ENCODE results near the gene GOT1. TPM values are rescaled to one million over a fixed set of nuclear protein-coding genes. Genes with fewer than 3 reads are reported as not detected.

The GOT1 gene
- total and polyA plus RNA-seq, 2 experiments from 2014 or later: 36.8 to 37.7 TPM

GRCh38 chr10:99368646-99369045 is 61.8 kb downstream of the GOT1 start:
- no peak overlapping the region for H3K4me3 Mint-ChIP-seq
- H3K4me1 Mint-ChIP-seq: peaks cover 6% of the 10 kb centered on the region; the same call in 1 of the 3 replicates
- peaks cover 1% of the 10 kb centered on the region for H3K27me3 Mint-ChIP-seq (ENCODE audit: insufficient read depth, low read depth, poor library complexity)
- H3F3A ChIP-seq (replicated peaks; ENCODE audit: low read depth): no peaks in the 10 kb centered on the region
- no peak overlapping the region for H3K4me2 ChIP-seq
- H3K79me2 ChIP-seq (replicated peaks; ENCODE audit: insufficient read depth): no peaks in the 10 kb centered on the region
- no peaks in the 10 kb centered on the region for H3K36me3 ChIP-seq (ENCODE audit: insufficient read depth)
- TF ChIP-seq NANOG (IDR thresholded peaks at IDR 0.05; ENCODE audit: borderline replicate concordance) (no peak), JUNB (IDR thresholded peaks at IDR 0.05; ENCODE audit: unreplicated experiment) (no peak), STAT1 (IDR thresholded peaks at IDR 0.05; ENCODE audit: unreplicated experiment) (no peak), EZH2phosphoT487 (IDR thresholded peaks at IDR 0.05; ENCODE audit: unreplicated experiment) (no peak), ETS1 (IDR thresholded peaks at IDR 0.05) (no peak), CREB1 (CRISPR knock-in tag; IDR thresholded peaks at IDR 0.05; ENCODE audit: low read depth) (no peak)
- no peaks in the 10 kb centered on the region for H3K9me3 Mint-ChIP-seq
- ATAC-seq: no peak
- H2AFZ ChIP-seq: no peak overlapping the region
- H4K20me1 ChIP-seq (replicated peaks; ENCODE audit: insufficient read depth): no peaks in the 10 kb centered on the region
- H3K36me3 Mint-ChIP-seq (ENCODE audit: low read depth): no peaks in the 10 kb centered on the region
- H3K27ac Mint-ChIP-seq: no peak overlapping the region
- no peak overlapping the region for H3K4me3 ChIP-seq
- no peaks in the 10 kb centered on the region for H3K9me2 ChIP-seq (ENCODE audit: insufficient read depth)
- no peak overlapping the region for H3K27ac ChIP-seq (ENCODE audit: low read depth)
- no peaks in the 10 kb centered on the region for H3K4me1 ChIP-seq (ENCODE audit: insufficient read depth)
- no peaks in the 10 kb centered on the region for H3K27me3 ChIP-seq (ENCODE audit: insufficient read depth)
- no peak for DNase-seq (ENCODE audit: low spot score)

GRCh38 chr10:99366666-99367065 is 63.8 kb downstream of the GOT1 start:
- no peaks in the 10 kb centered on the region for H3K9me3 Mint-ChIP-seq
- H3F3A ChIP-seq (replicated peaks; ENCODE audit: low read depth): no peaks in the 10 kb centered on the region
- H3K4me1 Mint-ChIP-seq: peaks cover 4% of the 10 kb centered on the region; the same call in 1 of the 3 replicates
- peaks cover 1% of the 10 kb centered on the region for H3K27me3 Mint-ChIP-seq (ENCODE audit: insufficient read depth, low read depth, poor library complexity)
- no peak overlapping the region for H3K4me3 ChIP-seq
- no peak for ATAC-seq
- H3K27ac Mint-ChIP-seq: no peak overlapping the region
- H3K36me3 Mint-ChIP-seq (ENCODE audit: low read depth): no peaks in the 10 kb centered on the region
- H3K9me2 ChIP-seq (ENCODE audit: insufficient read depth): no peaks in the 10 kb centered on the region
- H3K4me3 Mint-ChIP-seq: no peak overlapping the region
- no peak overlapping the region for H2AFZ ChIP-seq
- no peaks in the 10 kb centered on the region for H3K27me3 ChIP-seq (ENCODE audit: insufficient read depth)
- no peaks in the 10 kb centered on the region for H3K36me3 ChIP-seq (ENCODE audit: insufficient read depth)
- no peaks in the 10 kb centered on the region for H3K4me1 ChIP-seq (ENCODE audit: insufficient read depth)
- TF ChIP-seq REST (IDR thresholded peaks at IDR 0.05; ENCODE audit: unreplicated experiment): no peak
- TF ChIP-seq JUNB (IDR thresholded peaks at IDR 0.05; ENCODE audit: unreplicated experiment): no peak
- no peak for TF ChIP-seq EZH2phosphoT487 (IDR thresholded peaks at IDR 0.05; ENCODE audit: unreplicated experiment)
- no peak for TF ChIP-seq ETS1 (IDR thresholded peaks at IDR 0.05)
- TF ChIP-seq EZH2 (IDR thresholded peaks at IDR 0.05; ENCODE audit: low read depth, unreplicated experiment): no peak
- no peak for TF ChIP-seq STAT1 (IDR thresholded peaks at IDR 0.05; ENCODE audit: unreplicated experiment)
- H4K20me1 ChIP-seq (replicated peaks; ENCODE audit: insufficient read depth): no peaks in the 10 kb centered on the region
- no peaks in the 10 kb centered on the region for H3K79me2 ChIP-seq (replicated peaks; ENCODE audit: insufficient read depth)
- no peak overlapping the region for H3K27ac ChIP-seq (ENCODE audit: low read depth)
- DNase-seq (ENCODE audit: low spot score): no peak
- no peak overlapping the region for H3K4me2 ChIP-seq
